IPS-NIHi11 (cell line): ENCODE results near the gene ACVR2A.

Experiments
- DNase-seq: peaks from one replicate; pipeline ENCODE4 v3.0.0; 2012; ENCODE audit warnings: mixed read lengths, low spot score

Gene ACVR2A

GRCh38 chr2:147855316-147855715 is 10.5 kb downstream of the ACVR2A start:
- no peak for DNase-seq

- DNase-seq, result no peak
These were observed 11.1 kb downstream of the ACVR2A start for GRCh38 chr2:147855977-147856376.

- no peak for DNase-seq
These were observed 15.2 kb downstream of the ACVR2A start for GRCh38 chr2:147860009-147860408.

- DNase-seq, result no peak
These were observed 18.2 kb downstream of the ACVR2A start for GRCh38 chr2:147862859-147863516.

- DNase-seq, result no peak
These were observed 19.0 kb downstream of the ACVR2A start for GRCh38 chr2:147863835-147864234.

- DNase-seq, result no peak
These were observed 20.7 kb downstream of the ACVR2A start for GRCh38 chr2:147865560-147865959.

- DNase-seq, result no peak
These were observed 22.2 kb downstream of the ACVR2A start for GRCh38 chr2:147867050-147867449.

- DNase-seq, result no peak
These were observed 25.1 kb downstream of the ACVR2A start for GRCh38 chr2:147869934-147870333.

- DNase-seq, result no peak
These were observed 28.1 kb downstream of the ACVR2A start for GRCh38 chr2:147872967-147873366.

- no peak for DNase-seq
These were observed 29.1 kb downstream of the ACVR2A start for GRCh38 chr2:147873859-147874483.

GRCh38 chr2:147879846-147880245 is 35.0 kb downstream of the ACVR2A start:
- no peak for DNase-seq

GRCh38 chr2:147882631-147883030 is 37.8 kb downstream of the ACVR2A start:
- DNase-seq, result no peak

GRCh38 chr2:147884830-147885229 is 40.0 kb downstream of the ACVR2A start:
- no peak for DNase-seq

- no peak for DNase-seq
These were observed 41.3 kb downstream of the ACVR2A start for GRCh38 chr2:147886136-147886535.

- no peak for DNase-seq
These were observed 43.9 kb downstream of the ACVR2A start for GRCh38 chr2:147888680-147889079.

- DNase-seq, result no peak
These were observed 59.2 kb downstream of the ACVR2A start for GRCh38 chr2:147904051-147904450.

GRCh38 chr2:147909178-147909577 is 64.3 kb downstream of the ACVR2A start:
- no peak for DNase-seq

- DNase-seq, result peak; percentile 28
These were observed 66.2 kb downstream of the ACVR2A start for GRCh38 chr2:147910990-147911473.

GRCh38 chr2:147913701-147914480 is 69.1 kb downstream of the ACVR2A start:
- DNase-seq, result no peak

- no peak for DNase-seq
These were observed 71.2 kb downstream of the ACVR2A start for GRCh38 chr2:147916067-147916466.

- DNase-seq, result no peak
These were observed 71.9 kb downstream of the ACVR2A start for GRCh38 chr2:147916723-147917122.

GRCh38 chr2:147917161-147917560 is 72.3 kb downstream of the ACVR2A start:
- no peak for DNase-seq

- DNase-seq, result no peak
These were observed 79.0 kb downstream of the ACVR2A start for GRCh38 chr2:147923846-147924245.
